ENCODE data around the gene TTC3.

The TTC3 gene

GRCh38 chr21:37041706-37042271, 31.3 kb upstream of the TTC3 start:
- Histone ChIP-seq H3K36me3 (replicated peaks; ENCODE audit: insufficient read depth, low read length) (no peaks in the 10 kb centered on the region), H3K4me1 (ENCODE audit: low read length) (no peaks in the 10 kb centered on the region), H3K9ac (ENCODE audit: low read length) (no peak overlapping the region), H2AFZ (ENCODE audit: low read length) (no peak overlapping the region), H3K4me3 (ENCODE audit: low read length) (no peak overlapping the region), H3K9me3 (replicated peaks; ENCODE audit: insufficient read depth, low read length) (no peaks in the 10 kb centered on the region), H3K27ac (ENCODE audit: low read length) (no peak overlapping the region), H3K27me3 (replicated peaks; ENCODE audit: insufficient read depth, low read length) (no peaks in the 10 kb centered on the region), H3K4me2 (ENCODE audit: low read depth, low read length) (no peak overlapping the region), H4K20me1 (ENCODE audit: insufficient read depth, low read length) (no peaks in the 10 kb centered on the region), H3K79me2 (ENCODE audit: low read length) (no peaks in the 10 kb centered on the region), H3F3A (ENCODE audit: insufficient read depth, low read length) (no peaks in the 10 kb centered on the region), H3K9me2 (replicated peaks; ENCODE audit: insufficient read depth, low read length) (no peaks in the 10 kb centered on the region)
- no peak for DNase-seq
- TF ChIP-seq EZH2 (optimal IDR thresholded peaks at IDR 0.05; ENCODE audit: low read depth, low read length): no peak
- TF ChIP-seq, protein P1, sequence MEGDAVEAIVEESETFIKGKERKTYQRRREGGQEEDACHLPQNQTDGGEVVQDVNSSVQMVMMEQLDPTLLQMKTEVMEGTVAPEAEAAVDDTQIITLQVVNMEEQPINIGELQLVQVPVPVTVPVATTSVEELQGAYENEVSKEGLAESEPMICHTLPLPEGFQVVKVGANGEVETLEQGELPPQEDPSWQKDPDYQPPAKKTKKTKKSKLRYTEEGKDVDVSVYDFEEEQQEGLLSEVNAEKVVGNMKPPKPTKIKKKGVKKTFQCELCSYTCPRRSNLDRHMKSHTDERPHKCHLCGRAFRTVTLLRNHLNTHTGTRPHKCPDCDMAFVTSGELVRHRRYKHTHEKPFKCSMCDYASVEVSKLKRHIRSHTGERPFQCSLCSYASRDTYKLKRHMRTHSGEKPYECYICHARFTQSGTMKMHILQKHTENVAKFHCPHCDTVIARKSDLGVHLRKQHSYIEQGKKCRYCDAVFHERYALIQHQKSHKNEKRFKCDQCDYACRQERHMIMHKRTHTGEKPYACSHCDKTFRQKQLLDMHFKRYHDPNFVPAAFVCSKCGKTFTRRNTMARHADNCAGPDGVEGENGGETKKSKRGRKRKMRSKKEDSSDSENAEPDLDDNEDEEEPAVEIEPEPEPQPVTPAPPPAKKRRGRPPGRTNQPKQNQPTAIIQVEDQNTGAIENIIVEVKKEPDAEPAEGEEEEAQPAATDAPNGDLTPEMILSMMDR (IDR thresholded peaks at IDR 0.05; ENCODE audit: low read length): no peak
- TF ChIP-seq EZH2phosphoT487 (IDR thresholded peaks at IDR 0.05; ENCODE audit: low read length): no peak

DNA sequence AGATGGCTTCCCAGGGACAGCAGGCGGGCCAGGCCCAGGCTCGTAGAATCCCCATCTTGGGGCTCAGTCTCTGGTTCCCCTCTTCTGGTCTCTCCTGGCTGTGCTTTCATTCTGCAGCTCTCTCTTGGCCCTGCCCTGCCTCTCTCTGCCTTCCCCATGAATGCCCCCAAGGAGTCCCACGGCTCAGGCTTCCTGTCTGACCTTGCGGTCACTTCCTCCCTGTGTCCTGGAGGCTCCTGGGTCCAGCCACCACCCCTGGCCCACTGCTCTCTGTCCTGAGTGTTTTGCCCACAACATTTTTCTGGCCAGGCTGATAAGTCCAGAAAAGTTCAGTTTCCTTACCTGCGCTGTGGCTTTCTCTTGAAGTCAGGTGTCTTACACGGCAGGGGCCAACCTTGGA, 29.2 kb upstream of the TTC3 start:
- no peak for DNase-seq
- Histone ChIP-seq H3K4me2 (ENCODE audit: low read depth, low read length) (no peak overlapping the region), H3K9ac (ENCODE audit: low read length) (no peak overlapping the region)

GRCh38 chr21:37044643-37045042, 28.4 kb upstream of the TTC3 start:
- Histone ChIP-seq H3K27me3 (replicated peaks; ENCODE audit: insufficient read depth, low read length) (no peaks in the 10 kb centered on the region), H3K4me1 (ENCODE audit: low read length) (no peaks in the 10 kb centered on the region), H3K9me2 (replicated peaks; ENCODE audit: insufficient read depth, low read length) (no peaks in the 10 kb centered on the region), H3K4me2 (ENCODE audit: low read depth, low read length) (no peak overlapping the region), H3K27ac (ENCODE audit: low read length) (no peak overlapping the region), H4K20me1 (ENCODE audit: insufficient read depth, low read length) (no peaks in the 10 kb centered on the region), H3K9me3 (replicated peaks; ENCODE audit: insufficient read depth, low read length) (no peaks in the 10 kb centered on the region), H3K79me2 (ENCODE audit: low read length) (no peaks in the 10 kb centered on the region), H3K9ac (ENCODE audit: low read length) (no peak overlapping the region), H3K4me3 (ENCODE audit: low read length) (no peak overlapping the region), H3F3A (ENCODE audit: insufficient read depth, low read length) (no peaks in the 10 kb centered on the region), H2AFZ (ENCODE audit: low read length) (no peak overlapping the region), H3K36me3 (replicated peaks; ENCODE audit: insufficient read depth, low read length) (no peaks in the 10 kb centered on the region)
- TF ChIP-seq EZH2 (optimal IDR thresholded peaks at IDR 0.05; ENCODE audit: low read depth, low read length) (no peak), EZH2phosphoT487 (IDR thresholded peaks at IDR 0.05; ENCODE audit: low read length) (no peak)
- TF ChIP-seq, protein P1 (IDR thresholded peaks at IDR 0.05; ENCODE audit: low read length): no peak
- no peak for DNase-seq

More for the DNA sequence above, 29.2 kb upstream of the TTC3 start:
- H3K4me1 ChIP-seq (ENCODE audit: low read length): no peaks in the 10 kb centered on the region
- TF ChIP-seq, protein P1 (IDR thresholded peaks at IDR 0.05; ENCODE audit: low read length): no peak
- TF ChIP-seq EZH2phosphoT487 (IDR thresholded peaks at IDR 0.05; ENCODE audit: low read length) (no peak), EZH2 (optimal IDR thresholded peaks at IDR 0.05; ENCODE audit: low read depth, low read length) (no peak)
- no peaks in the 10 kb centered on the region for H3K36me3 ChIP-seq (replicated peaks; ENCODE audit: insufficient read depth, low read length)
- no peaks in the 10 kb centered on the region for H3F3A ChIP-seq (ENCODE audit: insufficient read depth, low read length)
- H3K27ac ChIP-seq (ENCODE audit: low read length): no peak overlapping the region
- H3K79me2 ChIP-seq (ENCODE audit: low read length): no peaks in the 10 kb centered on the region
- H3K4me3 ChIP-seq (ENCODE audit: low read length): no peak overlapping the region
- no peaks in the 10 kb centered on the region for H3K9me2 ChIP-seq (replicated peaks; ENCODE audit: insufficient read depth, low read length)
- H3K27me3 ChIP-seq (replicated peaks; ENCODE audit: insufficient read depth, low read length): no peaks in the 10 kb centered on the region
- no peaks in the 10 kb centered on the region for H3K9me3 ChIP-seq (replicated peaks; ENCODE audit: insufficient read depth, low read length)
- H2AFZ ChIP-seq (ENCODE audit: low read length): no peak overlapping the region
- no peaks in the 10 kb centered on the region for H4K20me1 ChIP-seq (ENCODE audit: insufficient read depth, low read length)

Data from MM.1S (cell line).